Measurements from ENCODE around the gene LRCOL1. TPM values are rescaled to one million over a fixed set of nuclear protein-coding genes. Genes with fewer than 3 reads are reported as not detected.

The LRCOL1 gene
- total RNA-seq, 2 donors from 2014 or later = 0.68 TPM; not detected in 1

- Histone ChIP-seq H3K4me3 (no peak overlapping the region), H3K27me3 (replicated peaks; ENCODE audit: insufficient read depth) (no peaks in the 10 kb centered on the region), H3K9me3 (no peaks in the 10 kb centered on the region), H3K36me3 (no peaks in the 10 kb centered on the region), H3K27ac (no peak overlapping the region), H3K4me1 (replicated peaks) (no peaks in the 10 kb centered on the region)
- DNase-seq (ENCODE audit: low spot score) = no peak
- intact Hi-C loops (cut with DNase I) = no loop called here
- TF ChIP-seq POLR2A (IDR thresholded peaks at IDR 0.05) (no peak), POLR2AphosphoS5 (IDR thresholded peaks at IDR 0.05) (no peak)
- TF ChIP-seq, protein P1, sequence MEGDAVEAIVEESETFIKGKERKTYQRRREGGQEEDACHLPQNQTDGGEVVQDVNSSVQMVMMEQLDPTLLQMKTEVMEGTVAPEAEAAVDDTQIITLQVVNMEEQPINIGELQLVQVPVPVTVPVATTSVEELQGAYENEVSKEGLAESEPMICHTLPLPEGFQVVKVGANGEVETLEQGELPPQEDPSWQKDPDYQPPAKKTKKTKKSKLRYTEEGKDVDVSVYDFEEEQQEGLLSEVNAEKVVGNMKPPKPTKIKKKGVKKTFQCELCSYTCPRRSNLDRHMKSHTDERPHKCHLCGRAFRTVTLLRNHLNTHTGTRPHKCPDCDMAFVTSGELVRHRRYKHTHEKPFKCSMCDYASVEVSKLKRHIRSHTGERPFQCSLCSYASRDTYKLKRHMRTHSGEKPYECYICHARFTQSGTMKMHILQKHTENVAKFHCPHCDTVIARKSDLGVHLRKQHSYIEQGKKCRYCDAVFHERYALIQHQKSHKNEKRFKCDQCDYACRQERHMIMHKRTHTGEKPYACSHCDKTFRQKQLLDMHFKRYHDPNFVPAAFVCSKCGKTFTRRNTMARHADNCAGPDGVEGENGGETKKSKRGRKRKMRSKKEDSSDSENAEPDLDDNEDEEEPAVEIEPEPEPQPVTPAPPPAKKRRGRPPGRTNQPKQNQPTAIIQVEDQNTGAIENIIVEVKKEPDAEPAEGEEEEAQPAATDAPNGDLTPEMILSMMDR (IDR thresholded peaks at IDR 0.05) = no peak
- WGBS = 66% methylated on average over 18 of the region's 18 CpGs
Measured at GRCh38 chr12:132593521-132593920, 16.9 kb downstream of the LRCOL1 start.

GRCh38 chr12:132593071-132593470 is 17.3 kb downstream of the LRCOL1 start:
- Histone ChIP-seq H3K4me3 (no peak overlapping the region), H3K27me3 (replicated peaks; ENCODE audit: insufficient read depth) (no peaks in the 10 kb centered on the region), H3K9me3 (no peaks in the 10 kb centered on the region), H3K27ac (no peak overlapping the region), H3K4me1 (replicated peaks) (no peaks in the 10 kb centered on the region), H3K36me3 (no peaks in the 10 kb centered on the region)
- no peak for DNase-seq (ENCODE audit: low spot score)
- TF ChIP-seq, protein P1 (IDR thresholded peaks at IDR 0.05) = no peak
- TF ChIP-seq POLR2AphosphoS5 (IDR thresholded peaks at IDR 0.05) = no peak
- no peak for TF ChIP-seq POLR2A (IDR thresholded peaks at IDR 0.05)
- 82% methylated on average over 21 of the region's 21 CpGs for WGBS
- intact Hi-C loops (cut with DNase I) = no loop called here

DNA sequence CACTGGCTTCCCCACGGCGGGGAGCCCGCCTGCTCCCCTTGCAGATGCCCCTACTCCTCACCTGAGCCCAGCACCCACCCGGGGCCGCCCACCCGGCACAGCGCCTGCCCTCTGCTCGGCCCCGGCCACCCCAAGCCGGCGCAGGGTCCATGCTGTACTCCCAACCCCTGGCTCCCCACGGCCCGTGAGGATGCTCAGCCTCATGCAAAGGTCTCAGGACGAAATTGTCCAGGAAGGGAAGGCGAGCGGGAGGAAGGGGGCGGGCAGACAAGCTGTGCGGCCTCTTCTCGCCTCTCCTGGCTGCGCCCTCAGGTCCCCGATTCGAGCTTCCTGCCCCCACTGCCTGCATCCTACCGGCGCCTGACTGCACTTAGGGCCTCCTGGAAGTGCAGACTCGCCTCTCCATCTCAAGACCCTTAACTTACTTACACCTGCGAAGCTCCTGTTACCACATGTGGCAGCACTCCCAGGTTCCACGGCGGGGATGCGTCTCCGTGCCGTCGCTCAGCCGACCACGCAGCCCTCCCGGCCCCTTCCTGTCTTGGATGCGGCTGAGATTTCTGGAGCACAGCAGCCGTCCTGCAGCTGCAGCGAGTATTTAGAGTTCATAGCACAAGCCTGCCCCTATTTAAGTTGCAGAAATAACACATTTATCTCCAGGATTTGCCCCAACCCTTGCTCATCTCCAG is 18.0 kb downstream of the LRCOL1 start:
- no peak overlapping the region for H3K4me3 ChIP-seq
- no peaks in the 10 kb centered on the region for H3K9me3 ChIP-seq
- intact Hi-C loops (cut with DNase I) = no loop called here
- no peaks in the 10 kb centered on the region for H3K36me3 ChIP-seq
- H3K4me1 ChIP-seq (replicated peaks) = no peaks in the 10 kb centered on the region
- TF ChIP-seq POLR2AphosphoS5 (IDR thresholded peaks at IDR 0.05) = no peak
- TF ChIP-seq, protein P1 (IDR thresholded peaks at IDR 0.05) = no peak
- no peak for TF ChIP-seq POLR2A (IDR thresholded peaks at IDR 0.05)
- no peak for DNase-seq (ENCODE audit: low spot score)
- H3K27me3 ChIP-seq (replicated peaks; ENCODE audit: insufficient read depth) = no peaks in the 10 kb centered on the region
- WGBS = 88% methylated on average over 38 of the region's 38 CpGs
- no peak overlapping the region for H3K27ac ChIP-seq

GRCh38 chr12:132591107-132591935 is 19.1 kb downstream of the LRCOL1 start:
- WGBS = 92% methylated on average over 45 of the region's 45 CpGs
- H3K4me1 ChIP-seq (replicated peaks) = no peaks in the 10 kb centered on the region
- TF ChIP-seq POLR2A (IDR thresholded peaks at IDR 0.05) (no peak), POLR2AphosphoS5 (IDR thresholded peaks at IDR 0.05) (no peak)
- TF ChIP-seq, protein P1 (IDR thresholded peaks at IDR 0.05) = no peak
- H3K4me3 ChIP-seq = no peak overlapping the region
- H3K36me3 ChIP-seq = no peaks in the 10 kb centered on the region
- no peaks in the 10 kb centered on the region for H3K9me3 ChIP-seq
- intact Hi-C loops (cut with DNase I) = no loop called here
- H3K27ac ChIP-seq = no peak overlapping the region
- DNase-seq (ENCODE audit: low spot score) = no peak
- H3K27me3 ChIP-seq (replicated peaks; ENCODE audit: insufficient read depth) = no peaks in the 10 kb centered on the region

Data from prostate gland (tissue), 2 donors.